ENCODE data around the gene CAMK2D.

The CAMK2D gene

DNA sequence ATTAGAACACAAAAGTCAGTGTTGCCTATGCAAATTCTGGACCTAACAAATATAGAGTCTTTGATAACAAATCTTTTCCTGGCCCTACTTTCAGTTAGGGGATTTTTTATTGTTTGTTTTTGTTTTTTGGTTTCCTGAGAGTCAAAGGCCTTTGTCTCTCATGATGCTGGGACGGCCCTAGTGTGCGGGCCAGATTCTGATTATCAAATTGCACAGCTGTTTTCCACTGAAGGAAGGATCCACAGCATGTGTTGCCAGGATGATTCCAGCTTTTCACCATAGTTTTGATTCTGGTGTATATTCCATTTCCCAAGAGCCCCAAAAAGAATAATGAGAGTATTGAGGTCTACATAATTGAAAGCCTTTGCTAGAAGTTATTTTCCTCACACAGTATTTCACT, 248.2 kb downstream of the CAMK2D start:
- Mint-ChIP-seq H3K27ac (no peak overlapping the region), H3K36me3 (peaks cover 36% of the 10 kb centered on the region), H3K27me3 (no peaks in the 10 kb centered on the region), H3K9me3 (no peaks in the 10 kb centered on the region), H3K4me3 (no peak overlapping the region), H3K4me1 (peaks cover under 1% of the 10 kb centered on the region)

DNA sequence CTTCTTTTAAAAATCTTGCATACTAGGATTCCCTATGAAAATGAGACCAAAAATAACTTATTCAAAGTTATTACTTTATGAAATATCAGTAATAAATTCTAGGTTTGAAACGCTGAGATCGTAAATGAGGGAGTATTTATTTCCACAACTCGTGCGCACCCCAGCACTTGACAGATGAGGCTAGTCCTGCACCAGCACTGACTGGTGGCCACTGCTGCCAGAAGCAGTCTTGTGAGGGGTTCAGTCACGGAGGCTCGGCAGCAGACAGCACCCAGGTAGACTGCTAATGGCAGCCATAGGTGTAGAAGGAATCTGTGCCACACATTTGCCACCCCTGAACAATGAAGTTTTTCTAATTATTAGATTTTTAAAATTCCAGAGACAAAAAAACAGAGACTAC, 248.7 kb downstream of the CAMK2D start:
- no peak overlapping the region for H3K4me3 Mint-ChIP-seq
- H3K9me3 Mint-ChIP-seq: no peaks in the 10 kb centered on the region
- H3K27ac Mint-ChIP-seq: no peak overlapping the region
- H3K27me3 Mint-ChIP-seq: no peaks in the 10 kb centered on the region
- peaks cover 38% of the 10 kb centered on the region for H3K36me3 Mint-ChIP-seq
- no peaks in the 10 kb centered on the region for H3K4me1 Mint-ChIP-seq

DNA sequence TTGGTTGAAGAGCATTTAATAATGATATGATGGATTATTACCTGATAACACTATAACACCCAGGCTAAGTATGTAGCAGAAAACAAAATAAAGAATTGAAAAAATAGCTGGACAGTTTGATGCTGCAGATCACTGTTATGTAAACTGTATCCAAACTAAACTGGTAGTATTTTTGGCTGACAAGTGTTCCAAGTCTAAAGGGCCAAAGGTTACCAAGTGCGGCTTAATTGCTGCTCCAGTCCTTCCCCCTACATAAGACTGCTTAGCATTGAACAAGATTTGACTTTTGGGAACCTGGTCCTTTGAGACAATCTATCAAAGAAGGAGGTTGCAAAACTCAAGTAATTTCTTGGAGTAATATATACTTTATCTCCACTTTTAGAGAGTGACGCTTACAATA, 249.6 kb downstream of the CAMK2D start:
- no peak overlapping the region for H3K4me3 Mint-ChIP-seq
- no peaks in the 10 kb centered on the region for H3K4me1 Mint-ChIP-seq
- H3K36me3 Mint-ChIP-seq: peaks cover 35% of the 10 kb centered on the region
- no peaks in the 10 kb centered on the region for H3K9me3 Mint-ChIP-seq
- no peak overlapping the region for H3K27ac Mint-ChIP-seq
- no peaks in the 10 kb centered on the region for H3K27me3 Mint-ChIP-seq

DNA sequence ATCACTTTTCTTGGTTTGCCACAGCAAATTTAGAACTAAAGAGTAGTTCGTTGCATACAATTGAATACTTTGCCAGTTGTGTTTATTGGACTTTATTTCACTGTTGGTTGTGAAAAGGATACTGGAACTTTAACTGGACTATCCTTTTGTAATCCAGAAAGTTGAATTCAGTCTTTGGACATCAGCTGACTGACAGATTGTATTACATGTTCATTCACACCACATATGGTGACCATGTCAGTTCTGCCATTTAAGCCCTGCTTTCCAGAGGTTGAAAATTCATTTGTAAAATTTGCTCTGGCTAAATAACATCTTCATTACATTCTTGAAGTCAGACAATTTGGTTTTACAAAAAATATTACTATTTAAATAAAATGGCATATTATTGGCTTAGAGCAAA, 251.7 kb downstream of the CAMK2D start:
- Mint-ChIP-seq H3K4me3 (no peak overlapping the region), H3K4me1 (no peaks in the 10 kb centered on the region)

DNA sequence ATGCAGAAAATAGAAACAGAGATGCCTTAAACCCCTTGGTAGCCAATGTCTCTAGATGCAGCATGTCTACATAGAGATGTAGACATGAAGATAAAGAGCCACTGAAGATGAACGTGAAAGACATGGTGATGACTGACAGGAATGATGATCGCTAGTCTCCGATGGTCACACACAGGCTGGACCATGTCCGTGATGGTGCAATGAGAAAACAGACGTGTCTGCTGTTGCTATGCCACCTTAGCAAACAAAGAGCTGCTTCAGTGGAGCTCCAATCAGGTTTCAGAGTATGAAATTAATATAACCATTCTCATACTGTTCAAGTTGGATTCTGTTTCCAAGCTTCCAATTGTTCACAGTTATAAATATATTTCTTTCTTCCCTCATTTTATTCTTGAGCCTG, 256.5 kb downstream of the CAMK2D start:
- Mint-ChIP-seq H3K27ac (no peak overlapping the region), H3K4me3 (no peak overlapping the region), H3K4me1 (peaks cover 6% of the 10 kb centered on the region), H3K9me3 (no peaks in the 10 kb centered on the region), H3K36me3 (peaks cover 36% of the 10 kb centered on the region), H3K27me3 (no peaks in the 10 kb centered on the region)

More for the DNA sequence above, 251.7 kb downstream of the CAMK2D start:
- peaks cover 42% of the 10 kb centered on the region for H3K36me3 Mint-ChIP-seq
- H3K27me3 Mint-ChIP-seq: no peaks in the 10 kb centered on the region
- no peaks in the 10 kb centered on the region for H3K9me3 Mint-ChIP-seq
- no peak overlapping the region for H3K27ac Mint-ChIP-seq

DNA sequence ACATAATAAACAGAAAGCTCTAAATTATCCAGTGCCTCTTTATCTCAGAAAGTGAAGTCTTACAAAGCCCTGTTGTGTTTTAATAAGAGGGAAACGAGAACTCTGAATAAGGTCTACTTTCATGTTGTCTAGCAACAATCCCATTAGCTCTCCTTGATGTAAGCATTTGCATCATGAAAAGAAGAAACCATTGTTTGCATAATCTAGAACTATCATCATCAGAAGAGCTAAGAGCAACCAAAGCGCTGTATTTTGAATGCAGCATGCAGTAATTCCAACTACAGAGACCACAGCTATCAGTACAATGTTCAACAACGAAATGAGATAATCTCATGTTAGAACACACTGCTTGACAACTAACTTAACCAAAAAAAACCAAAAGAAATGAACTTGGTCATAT, 257.1 kb downstream of the CAMK2D start:
- Mint-ChIP-seq H3K4me3 (no peak overlapping the region), H3K27ac (no peak overlapping the region), H3K36me3 (peaks cover 40% of the 10 kb centered on the region), H3K9me3 (no peaks in the 10 kb centered on the region), H3K27me3 (no peaks in the 10 kb centered on the region), H3K4me1 (peaks cover 6% of the 10 kb centered on the region)

DNA sequence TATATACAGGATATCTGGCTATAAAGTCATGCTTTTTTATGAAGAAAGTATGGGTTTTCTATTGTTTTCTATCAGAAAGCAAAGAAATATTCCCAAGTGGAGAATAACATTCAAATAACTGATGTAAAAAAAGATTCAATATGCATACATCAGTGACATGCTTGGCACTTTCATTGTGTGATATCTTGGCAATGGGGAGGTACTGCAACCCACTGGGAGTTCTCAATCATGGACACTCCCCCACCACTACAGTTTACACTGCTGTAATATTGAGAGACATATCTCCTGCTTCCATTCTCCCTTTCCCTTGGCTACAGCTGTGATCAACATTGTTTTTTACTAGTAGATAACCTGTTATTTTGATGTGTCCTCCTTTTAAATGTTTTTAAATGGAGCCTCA, 257.8 kb downstream of the CAMK2D start:
- Mint-ChIP-seq H3K4me3 (no peak overlapping the region), H3K9me3 (no peaks in the 10 kb centered on the region), H3K36me3 (peaks cover 39% of the 10 kb centered on the region), H3K4me1 (peaks cover 6% of the 10 kb centered on the region), H3K27ac (no peak overlapping the region), H3K27me3 (no peaks in the 10 kb centered on the region)

DNA sequence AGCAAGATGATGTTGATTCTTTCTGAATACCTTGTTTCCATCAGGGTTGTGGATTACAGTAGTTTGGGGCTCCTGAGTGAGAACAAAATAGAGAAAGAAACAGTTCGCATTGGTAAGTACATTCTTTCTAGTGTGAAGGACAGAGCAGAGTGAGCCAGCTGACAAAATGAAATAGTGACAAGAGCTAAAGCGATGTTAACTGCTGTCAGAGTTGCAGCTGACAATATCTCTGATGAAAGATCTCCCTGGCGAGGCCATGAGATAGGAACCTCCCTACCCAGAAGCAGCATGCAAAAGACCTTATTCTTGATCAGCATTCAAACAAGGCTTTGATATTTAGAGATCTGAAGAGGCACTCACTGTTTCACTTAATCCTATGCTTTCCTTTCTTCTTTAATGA, 258.6 kb downstream of the CAMK2D start:
- no peaks in the 10 kb centered on the region for H3K27me3 Mint-ChIP-seq
- H3K27ac Mint-ChIP-seq: no peak overlapping the region
- peaks cover 37% of the 10 kb centered on the region for H3K36me3 Mint-ChIP-seq
- peaks cover 6% of the 10 kb centered on the region for H3K4me1 Mint-ChIP-seq
- no peaks in the 10 kb centered on the region for H3K9me3 Mint-ChIP-seq
- H3K4me3 Mint-ChIP-seq: no peak overlapping the region

DNA sequence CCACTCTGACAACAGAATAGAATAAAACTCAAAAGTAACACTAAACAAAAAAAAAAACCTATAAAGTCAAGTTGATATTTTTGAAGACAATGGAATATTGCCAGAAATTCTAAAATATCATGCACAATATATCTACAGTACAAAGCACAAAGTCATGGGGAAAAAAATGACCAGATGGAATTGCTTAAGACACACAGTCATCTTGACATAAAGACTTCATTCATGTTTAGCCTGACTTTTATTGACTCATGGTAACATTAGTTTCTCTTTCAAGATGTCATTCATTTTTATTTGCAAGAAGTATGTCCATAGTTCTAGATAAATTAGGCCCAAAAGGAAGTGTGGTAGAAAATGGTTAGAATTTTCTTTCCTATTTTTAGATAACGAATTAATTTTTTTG, 259.1 kb downstream of the CAMK2D start:
- no peaks in the 10 kb centered on the region for H3K27me3 Mint-ChIP-seq
- no peak overlapping the region for H3K4me3 Mint-ChIP-seq
- no peak overlapping the region for H3K27ac Mint-ChIP-seq
- H3K9me3 Mint-ChIP-seq: no peaks in the 10 kb centered on the region
- H3K36me3 Mint-ChIP-seq: peaks cover 40% of the 10 kb centered on the region
- H3K4me1 Mint-ChIP-seq: peaks cover 6% of the 10 kb centered on the region

DNA sequence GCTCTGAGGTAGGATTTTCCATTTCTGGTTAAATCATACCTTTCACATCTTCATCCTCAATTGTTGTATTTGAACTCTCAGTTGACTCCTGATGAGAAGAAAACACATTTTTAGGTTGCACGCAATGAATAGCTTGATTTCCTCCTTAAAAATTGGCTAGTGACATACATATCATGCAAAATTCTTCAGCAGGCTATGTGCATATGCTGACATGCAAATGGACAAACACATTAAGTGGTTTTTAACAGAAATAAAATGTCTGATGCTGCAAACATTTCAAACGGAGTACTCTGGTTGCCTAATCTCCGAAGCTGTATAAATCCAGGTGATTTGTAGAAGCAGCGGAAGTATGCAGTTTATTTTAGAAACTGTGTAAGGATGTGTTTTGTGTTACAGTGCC, 261.1 kb downstream of the CAMK2D start:
- Mint-ChIP-seq H3K27ac (no peak overlapping the region), H3K36me3 (peaks cover 52% of the 10 kb centered on the region), H3K4me1 (peaks cover 6% of the 10 kb centered on the region), H3K4me3 (no peak overlapping the region), H3K27me3 (no peaks in the 10 kb centered on the region), H3K9me3 (peaks cover 4% of the 10 kb centered on the region)

DNA sequence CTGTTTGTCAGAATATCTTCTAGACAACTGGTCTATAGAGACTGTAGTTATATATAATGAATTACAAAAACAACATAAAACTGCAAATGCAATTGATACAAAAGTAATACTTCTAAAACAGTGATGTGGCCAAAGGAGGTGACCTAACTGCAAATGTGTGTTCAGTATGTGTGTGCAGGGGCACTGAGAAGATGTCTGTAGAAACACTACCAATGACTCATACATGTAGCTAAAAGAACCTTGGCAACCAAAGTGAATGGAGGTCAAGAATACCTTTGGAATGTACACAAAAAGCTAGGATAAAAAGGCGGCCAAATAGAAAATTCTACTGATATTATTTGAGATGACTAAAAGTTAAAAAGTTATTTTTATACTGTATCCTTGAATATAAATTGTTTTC, 261.8 kb downstream of the CAMK2D start:
- Mint-ChIP-seq H3K4me1 (peaks cover 6% of the 10 kb centered on the region), H3K27me3 (no peaks in the 10 kb centered on the region), H3K4me3 (no peak overlapping the region), H3K27ac (no peak overlapping the region), H3K9me3 (peaks cover 4% of the 10 kb centered on the region), H3K36me3 (peaks cover 52% of the 10 kb centered on the region)

DNA sequence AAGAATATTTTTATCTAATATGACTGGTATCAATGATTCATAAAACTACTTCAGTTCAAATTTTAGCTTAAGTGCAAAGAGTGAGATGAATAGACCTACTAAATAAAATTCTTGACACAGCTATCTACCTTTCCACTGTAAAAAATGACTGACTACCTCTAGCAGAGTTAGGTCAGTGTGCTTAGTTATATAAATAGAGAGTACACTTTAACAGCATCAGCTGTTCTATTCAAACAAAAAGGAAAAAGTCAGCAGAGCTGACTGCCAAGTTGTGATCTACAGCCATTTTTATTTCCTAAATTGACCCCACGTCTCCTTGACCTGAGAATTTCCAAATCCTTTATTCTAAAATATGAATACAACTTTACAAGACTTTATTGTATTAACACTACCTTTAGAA, 262.4 kb downstream of the CAMK2D start:
- H3K4me1 Mint-ChIP-seq: peaks cover 6% of the 10 kb centered on the region
- H3K9me3 Mint-ChIP-seq: peaks cover 4% of the 10 kb centered on the region
- H3K27ac Mint-ChIP-seq: no peak overlapping the region
- H3K36me3 Mint-ChIP-seq: peaks cover 49% of the 10 kb centered on the region
- no peak overlapping the region for H3K4me3 Mint-ChIP-seq
- H3K27me3 Mint-ChIP-seq: no peaks in the 10 kb centered on the region

DNA sequence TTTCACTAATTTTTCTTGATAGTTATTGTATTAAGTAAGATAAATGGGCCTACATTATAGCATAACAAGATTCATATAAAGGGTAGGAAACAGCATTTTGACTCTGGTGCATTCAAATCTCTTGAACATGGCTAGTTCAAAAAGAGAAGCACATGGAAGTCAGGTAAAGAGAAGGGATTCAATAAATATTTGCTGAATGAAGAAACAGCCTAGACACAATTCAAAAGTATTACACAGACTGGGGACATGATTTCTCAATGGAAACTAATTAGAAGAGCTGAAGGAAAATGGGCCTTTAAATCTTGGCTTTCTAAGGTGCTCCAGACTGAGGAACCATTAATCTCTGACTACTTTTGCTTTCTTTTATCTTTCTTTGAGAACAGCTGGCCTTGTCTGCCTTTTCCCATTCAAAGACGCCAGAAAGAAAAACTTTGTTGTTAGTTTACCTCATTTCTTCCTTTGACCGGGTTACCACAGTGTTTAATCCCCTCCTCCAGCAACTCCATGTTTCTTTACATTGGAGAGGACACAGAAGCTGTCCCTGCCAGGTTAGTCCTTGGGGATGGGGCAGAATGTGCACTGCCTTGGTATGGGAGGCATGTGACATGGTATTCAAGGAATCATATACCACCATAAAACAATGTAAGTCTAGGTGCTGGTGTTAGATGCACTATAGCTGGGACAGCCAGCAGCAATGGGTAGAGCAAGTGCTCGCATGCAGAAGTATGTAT, 264.2 kb downstream of the CAMK2D start:
- Mint-ChIP-seq H3K4me3 (no peak overlapping the region), H3K4me1 (peaks cover 3% of the 10 kb centered on the region), H3K9me3 (peaks cover 4% of the 10 kb centered on the region), H3K36me3 (peaks cover 42% of the 10 kb centered on the region), H3K27me3 (no peaks in the 10 kb centered on the region), H3K27ac (no peak overlapping the region)

DNA sequence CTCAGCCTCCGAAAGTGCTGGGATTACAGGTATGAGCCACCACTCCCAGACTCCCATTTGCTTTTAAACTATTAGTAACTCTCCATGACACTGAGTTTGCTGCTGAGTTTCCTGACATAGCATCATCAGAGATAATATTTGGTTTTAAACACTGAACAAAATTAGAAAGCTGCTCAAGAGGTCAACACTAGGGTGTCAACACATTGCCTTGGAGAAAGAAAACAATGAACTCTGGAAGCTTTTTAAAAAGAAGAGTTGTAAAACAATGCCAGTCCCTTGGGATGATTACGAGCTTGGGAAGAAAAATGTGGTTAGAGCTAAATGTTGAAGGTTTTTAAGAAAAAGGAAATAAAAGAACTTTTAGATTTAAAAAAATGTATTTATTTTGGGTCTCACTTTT, 264.8 kb downstream of the CAMK2D start:
- H3K4me1 Mint-ChIP-seq: no peaks in the 10 kb centered on the region
- H3K27me3 Mint-ChIP-seq: no peaks in the 10 kb centered on the region
- H3K4me3 Mint-ChIP-seq: no peak overlapping the region
- peaks cover 42% of the 10 kb centered on the region for H3K36me3 Mint-ChIP-seq
- no peak overlapping the region for H3K27ac Mint-ChIP-seq
- peaks cover 4% of the 10 kb centered on the region for H3K9me3 Mint-ChIP-seq

DNA sequence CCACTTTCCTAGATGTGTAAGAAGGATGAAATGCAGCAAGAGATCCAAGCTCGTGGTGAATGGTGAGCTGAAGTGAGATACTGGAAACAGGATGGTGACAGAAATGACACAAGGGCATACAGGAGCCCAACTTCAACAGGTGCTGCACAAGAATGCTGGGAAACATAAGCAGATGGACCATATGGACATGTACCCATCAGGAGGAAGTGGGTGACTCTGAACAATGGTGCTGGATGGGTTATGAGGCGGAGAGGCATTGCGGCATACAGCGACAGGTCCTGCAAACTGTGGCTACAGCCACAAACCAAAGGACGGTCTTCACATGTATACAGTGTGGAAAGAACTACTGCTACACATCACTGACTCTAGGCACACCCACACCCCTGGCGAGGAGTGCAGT, 265.7 kb downstream of the CAMK2D start:
- H3K27ac Mint-ChIP-seq: peak overlapping the region; percentile 79
- H3K27me3 Mint-ChIP-seq: no peaks in the 10 kb centered on the region
- no peak overlapping the region for H3K4me3 Mint-ChIP-seq
- H3K9me3 Mint-ChIP-seq: peaks cover 4% of the 10 kb centered on the region
- peaks cover 42% of the 10 kb centered on the region for H3K36me3 Mint-ChIP-seq
- H3K4me1 Mint-ChIP-seq: no peaks in the 10 kb centered on the region

DNA sequence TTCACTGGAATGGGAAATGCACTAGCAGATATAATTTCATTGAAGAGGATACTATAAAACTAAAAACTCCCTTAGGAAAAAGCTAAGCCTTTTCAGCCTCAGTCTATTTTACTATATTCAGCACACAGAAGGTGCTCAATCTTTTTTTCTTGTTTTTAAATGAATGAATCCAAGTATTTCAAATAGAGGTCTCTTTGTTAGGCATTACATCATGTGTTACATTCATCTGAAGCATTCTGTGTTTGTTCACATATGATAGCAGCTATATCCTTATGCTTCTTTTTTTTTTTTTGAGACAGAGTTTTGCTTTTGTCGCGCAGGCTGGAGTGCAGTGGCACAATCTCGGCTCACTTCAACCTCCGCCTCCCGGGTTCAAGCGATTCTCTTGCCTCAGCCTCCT, 278.4 kb downstream of the CAMK2D start:
- Mint-ChIP-seq H3K4me1 (peaks cover 11% of the 10 kb centered on the region), H3K36me3 (peaks cover 42% of the 10 kb centered on the region), H3K9me3 (peaks cover 6% of the 10 kb centered on the region), H3K27me3 (no peaks in the 10 kb centered on the region), H3K4me3 (no peak overlapping the region), H3K27ac (no peak overlapping the region)

DNA sequence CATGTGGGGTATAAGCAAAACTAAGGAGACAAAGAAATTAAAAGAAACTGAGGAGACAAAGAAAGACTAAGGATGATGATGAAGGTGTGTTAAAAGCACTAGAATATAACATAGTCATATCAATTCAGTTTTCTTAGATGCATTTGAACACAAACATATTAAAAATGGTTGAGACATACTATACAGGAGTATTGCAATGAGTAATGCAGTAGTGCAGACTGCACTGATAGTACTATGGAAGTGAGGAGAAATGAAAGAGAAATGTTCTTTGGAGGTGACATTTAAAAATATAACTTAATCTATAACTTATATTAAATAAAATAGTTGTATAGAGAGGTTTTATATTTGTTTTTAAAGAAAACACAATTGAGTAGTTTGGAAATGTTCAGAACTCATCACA, 279.2 kb downstream of the CAMK2D start:
- Mint-ChIP-seq H3K4me3 (no peak overlapping the region), H3K36me3 (peaks cover 42% of the 10 kb centered on the region), H3K27me3 (no peaks in the 10 kb centered on the region), H3K9me3 (peaks cover 6% of the 10 kb centered on the region), H3K27ac (peak overlapping the region; percentile 26), H3K4me1 (peaks cover 15% of the 10 kb centered on the region)

Data from activated naive CD4-positive, alpha-beta T cell treated with anti-CD3 and anti-CD28 coated beads, Interleukin-2, amount 50 U/mL, for 24 hours (primary cell).